HCT116 (cell line): ENCODE measurements around the gene TTC9B.

Experiments used
- CTCF ChIP-seq, 3 experiments: fragments of 200-600 bp in 1 of 3; sonication (generic) in 1 of 3; IDR thresholded peaks in 2 of 3; conservative IDR thresholded peaks in 1 of 3; 2 replicates each; pipeline ENCODE4 v1.5.1; 2012 to 2017; ENCODE audit warnings: low read depth in 2 of 3, low read length in 2 of 3, antibody characterized with exemption in 1 of 3, borderline replicate concordance in 1 of 3, control low read depth in 1 of 3, mild to moderate bottlenecking in 1 of 3, mixed read lengths in 1 of 3, mixed run types in 1 of 3, moderate library complexity in 1 of 3; ENCODE audit not compliant: insufficient read depth in 1 of 3
- EZH2 ChIP-seq: fragments of 200-600 bp; sonication (generic); IDR thresholded peaks from 2 replicates; pipeline ENCODE4 v1.6.1; 2017; ENCODE audit warnings: antibody characterized with exemption, mixed run types
- EZH2phosphoT487 ChIP-seq: fragments of 200-600 bp; IDR thresholded peaks from 2 replicates; pipeline ENCODE4 v1.6.1; 2018; ENCODE audit warnings: antibody characterized with exemption, borderline replicate concordance
- JUND ChIP-seq: IDR thresholded peaks from 2 replicates; pipeline ENCODE4 v1.6.1; 2012
- MAX ChIP-seq: IDR thresholded peaks from 2 replicates; pipeline ENCODE4 v1.6.1; 2012
- POLR2AphosphoS5 ChIP-seq: IDR thresholded peaks from 2 replicates; pipeline ENCODE4 v1.6.1; 2011; ENCODE audit warnings: mild to moderate bottlenecking, low read depth, low read length, moderate library complexity
- RAD21 ChIP-seq: IDR thresholded peaks from 2 replicates; pipeline ENCODE4 v1.6.1; 2012; ENCODE audit warnings: low read depth, mild to moderate bottlenecking

- TF ChIP-seq CTCF (IDR thresholded peaks at IDR 0.05 in 2 of 3, conservative IDR thresholded peaks at IDR 0.05 in 1 of 3; ENCODE audit: borderline replicate concordance in 1 of 3, insufficient read depth in 1 of 3, low read depth in 2 of 3, low read length in 2 of 3) (no peak), MAX (no peak), POLR2AphosphoS5 (no peak), EZH2phosphoT487 (no peak), JUND (no peak), EZH2 (no peak), RAD21 (no peak)
These were observed 33.1 kb upstream of the TTC9B start for GRCh38 chr19:40251244-40251643.
